Skeletal muscle cell (primary cell): ENCODE results near the gene INMT.
"Not testable (repeated sequence)": the region's sequence is repeated elsewhere in the genome, so short reads cannot be mapped to it uniquely, and the experiment has no call there.

Experiments
- DNase-seq: peaks from one replicate; pipeline ENCODE4 v3.0.0-alpha.2; 2010; ENCODE audit warnings: low read depth
- H3K4me3 ChIP-seq: 2 replicates; pipeline ENCODE4 v1.5.1; 2011; ENCODE audit warnings: low read depth, mild to moderate bottlenecking, control low read depth, low read length, moderate library complexity

The INMT gene

GRCh38 chr7:30751696-30752273 is at the start of gene INMT:
Gene INMT, plus strand, starts transcription at chr7:30752135. Its CDS starts 16 bp downstream, at chr7:30752151.
- no peak within 1 kb of the TSS for H3K4me3 ChIP-seq
- no peak for DNase-seq

- no peak for DNase-seq
- no peak overlapping the region for H3K4me3 ChIP-seq
Observed at GRCh38 chr7:30702200-30702599, 49.7 kb upstream of the INMT start.

- H3K4me3 ChIP-seq: no peak overlapping the region
- no peak for DNase-seq
Observed at GRCh38 chr7:30703756-30704155, 48.2 kb upstream of the INMT start.

- no peak for DNase-seq
- H3K4me3 ChIP-seq: no peak overlapping the region
Observed at GRCh38 chr7:30705008-30705407, 46.9 kb upstream of the INMT start.

GRCh38 chr7:30705596-30705995 is 46.3 kb upstream of the INMT start:
- H3K4me3 ChIP-seq: no peak overlapping the region
- no peak for DNase-seq

- no peak for DNase-seq
- H3K4me3 ChIP-seq: no peak overlapping the region
Observed at GRCh38 chr7:30706316-30706715, 45.6 kb upstream of the INMT start.

GRCh38 chr7:30706908-30707307 is 45.0 kb upstream of the INMT start:
- H3K4me3 ChIP-seq: no peak overlapping the region
- no peak for DNase-seq

GRCh38 chr7:30707391-30708357 is 44.3 kb upstream of the INMT start:
- H3K4me3 ChIP-seq: no peak overlapping the region
- DNase-seq: no peak

GRCh38 chr7:30708412-30708811 is 43.5 kb upstream of the INMT start:
- DNase-seq: no peak
- no peak overlapping the region for H3K4me3 ChIP-seq

GRCh38 chr7:30708983-30709382 is 43.0 kb upstream of the INMT start:
- peak; percentile 14 for DNase-seq
- H3K4me3 ChIP-seq: no peak overlapping the region

- H3K4me3 ChIP-seq: no peak overlapping the region
- DNase-seq: no peak
Observed at GRCh38 chr7:30709549-30709948, 42.4 kb upstream of the INMT start.

GRCh38 chr7:30710669-30711068 is 41.3 kb upstream of the INMT start:
- no peak overlapping the region for H3K4me3 ChIP-seq
- DNase-seq: no peak

- H3K4me3 ChIP-seq: no peak overlapping the region
- DNase-seq: no peak
Observed at GRCh38 chr7:30713392-30713791, 38.5 kb upstream of the INMT start.

GRCh38 chr7:30714129-30714528 is 37.8 kb upstream of the INMT start:
- no peak overlapping the region for H3K4me3 ChIP-seq
- no peak for DNase-seq

- no peak overlapping the region for H3K4me3 ChIP-seq
- DNase-seq: no peak
Observed at GRCh38 chr7:30717181-30717580, 34.8 kb upstream of the INMT start.

GRCh38 chr7:30719434-30719833 is 32.5 kb upstream of the INMT start:
- not testable (repeated sequence) for DNase-seq, H3K4me3 ChIP-seq

- DNase-seq: no peak
Observed at GRCh38 chr7:30721211-30721610, 30.7 kb upstream of the INMT start.

GRCh38 chr7:30722187-30722586 is 29.7 kb upstream of the INMT start:
- DNase-seq: no peak
- H3K4me3 ChIP-seq: no peak overlapping the region

More at GRCh38 chr7:30721211-30721610, 30.7 kb upstream of the INMT start:
- H3K4me3 ChIP-seq: no peak overlapping the region

- no peak overlapping the region for H3K4me3 ChIP-seq
Observed at GRCh38 chr7:30722671-30723070, 29.3 kb upstream of the INMT start.

GRCh38 chr7:30723776-30724175 is 28.2 kb upstream of the INMT start:
- no peak overlapping the region for H3K4me3 ChIP-seq
- no peak for DNase-seq

More at GRCh38 chr7:30722671-30723070, 29.3 kb upstream of the INMT start:
- DNase-seq: no peak
